ENCODE results near the gene SUCO.
A peak's percentile ranks its signal among the peaks of the same experiment; 100 is the strongest.

SUCO gene

DNA sequence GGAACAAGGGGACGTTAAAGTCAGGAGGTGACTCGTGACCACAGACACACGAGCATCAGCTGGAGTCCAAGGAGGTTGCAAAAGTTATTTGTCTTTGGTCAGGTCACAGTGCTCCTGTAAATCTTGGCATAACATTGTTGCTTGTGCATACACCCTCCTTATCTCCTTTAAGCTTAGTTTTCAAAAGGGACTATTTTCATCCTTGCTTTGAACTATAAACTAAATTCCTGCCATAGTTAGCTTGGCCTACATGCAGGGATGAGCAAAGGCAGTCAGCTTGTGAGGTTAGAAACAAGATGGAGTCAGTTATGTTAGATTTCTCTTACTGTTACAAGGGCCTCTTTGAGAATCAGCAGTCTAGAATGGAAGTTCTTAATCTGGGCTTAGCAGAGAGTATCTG is 97.9 kb downstream of the SUCO start:
- no peak overlapping the region for H3K4me3 Mint-ChIP-seq
- DNase-seq: no peak
- H3K27ac Mint-ChIP-seq: no peak overlapping the region

DNA sequence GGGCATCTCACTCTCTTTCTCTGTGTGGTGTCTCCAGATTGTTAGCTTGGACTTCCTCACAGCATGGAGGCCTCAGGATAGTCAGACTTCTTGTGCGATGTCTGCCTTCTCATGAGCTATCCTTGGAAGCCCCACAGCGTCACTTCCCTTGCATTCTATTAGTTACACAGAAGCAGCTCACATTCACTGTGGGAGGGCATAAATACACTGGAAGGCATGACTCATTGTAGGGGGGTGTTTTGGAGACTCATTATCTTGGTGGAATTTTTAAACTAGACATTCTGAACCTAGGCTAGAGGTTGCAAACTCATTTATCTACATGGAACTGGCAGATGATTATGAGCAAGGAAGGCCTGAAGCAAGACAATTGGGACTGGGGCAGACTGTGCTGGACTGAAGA is 104.6 kb downstream of the SUCO start:
- Mint-ChIP-seq H3K27ac (peak overlapping the region; percentile 84 to 86), H3K4me1 (ENCODE audit: low read depth in 2 of 2) (peaks cover 44 to 52% of the 10 kb centered on the region in 2 donors), H3K4me3 (peak overlapping the region in 1 of 2 donors; percentile 74), H3K27me3 (no peaks in the 10 kb centered on the region), H3K36me3 (ENCODE audit: insufficient read depth) (peaks cover 6% of the 10 kb centered on the region), H3K9me3 (no peaks in the 10 kb centered on the region)
- ATAC-seq (replicated peaks) (no peak), DNase-seq (no peak)

More for the DNA sequence above, 97.9 kb downstream of the SUCO start:
- H3K4me1 Mint-ChIP-seq (ENCODE audit: low read depth in 2 of 2): peaks cover 17 to 31% of the 10 kb centered on the region in 2 donors
- no peaks in the 10 kb centered on the region for H3K9me3 Mint-ChIP-seq
- ATAC-seq (replicated peaks): no peak
- no peaks in the 10 kb centered on the region for H3K36me3 Mint-ChIP-seq (ENCODE audit: insufficient read depth)
- no peaks in the 10 kb centered on the region for H3K27me3 Mint-ChIP-seq

DNA sequence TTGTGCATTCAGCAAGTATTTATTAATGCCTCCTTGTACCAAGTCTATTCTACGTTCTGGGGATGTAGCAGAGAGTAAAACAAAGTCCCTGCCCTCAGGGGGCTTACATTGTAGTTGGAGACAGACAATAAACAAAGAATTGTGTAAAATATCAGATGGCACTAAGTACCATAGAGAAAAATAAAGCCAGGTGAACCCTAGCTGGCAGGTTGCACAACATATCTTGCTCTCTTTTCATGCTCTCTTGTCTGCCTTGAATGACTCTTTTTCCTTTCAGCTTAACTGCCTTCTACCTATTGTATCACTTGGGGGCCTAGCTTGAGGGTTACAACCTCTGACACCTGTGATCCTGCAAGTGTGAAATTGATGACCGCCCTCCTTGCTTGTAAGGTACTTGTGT is 105.3 kb downstream of the SUCO start:
- Mint-ChIP-seq H3K36me3 (ENCODE audit: insufficient read depth) (peaks cover 6% of the 10 kb centered on the region), H3K4me3 (peak overlapping the region; percentile 74 to 83), H3K27me3 (no peaks in the 10 kb centered on the region), H3K4me1 (ENCODE audit: low read depth in 2 of 2) (peaks cover 48 to 56% of the 10 kb centered on the region in 2 donors), H3K9me3 (no peaks in the 10 kb centered on the region), H3K27ac (peak overlapping the region; percentile 84 to 86)
- ATAC-seq (replicated peaks): no peak
- no peak for DNase-seq

DNA sequence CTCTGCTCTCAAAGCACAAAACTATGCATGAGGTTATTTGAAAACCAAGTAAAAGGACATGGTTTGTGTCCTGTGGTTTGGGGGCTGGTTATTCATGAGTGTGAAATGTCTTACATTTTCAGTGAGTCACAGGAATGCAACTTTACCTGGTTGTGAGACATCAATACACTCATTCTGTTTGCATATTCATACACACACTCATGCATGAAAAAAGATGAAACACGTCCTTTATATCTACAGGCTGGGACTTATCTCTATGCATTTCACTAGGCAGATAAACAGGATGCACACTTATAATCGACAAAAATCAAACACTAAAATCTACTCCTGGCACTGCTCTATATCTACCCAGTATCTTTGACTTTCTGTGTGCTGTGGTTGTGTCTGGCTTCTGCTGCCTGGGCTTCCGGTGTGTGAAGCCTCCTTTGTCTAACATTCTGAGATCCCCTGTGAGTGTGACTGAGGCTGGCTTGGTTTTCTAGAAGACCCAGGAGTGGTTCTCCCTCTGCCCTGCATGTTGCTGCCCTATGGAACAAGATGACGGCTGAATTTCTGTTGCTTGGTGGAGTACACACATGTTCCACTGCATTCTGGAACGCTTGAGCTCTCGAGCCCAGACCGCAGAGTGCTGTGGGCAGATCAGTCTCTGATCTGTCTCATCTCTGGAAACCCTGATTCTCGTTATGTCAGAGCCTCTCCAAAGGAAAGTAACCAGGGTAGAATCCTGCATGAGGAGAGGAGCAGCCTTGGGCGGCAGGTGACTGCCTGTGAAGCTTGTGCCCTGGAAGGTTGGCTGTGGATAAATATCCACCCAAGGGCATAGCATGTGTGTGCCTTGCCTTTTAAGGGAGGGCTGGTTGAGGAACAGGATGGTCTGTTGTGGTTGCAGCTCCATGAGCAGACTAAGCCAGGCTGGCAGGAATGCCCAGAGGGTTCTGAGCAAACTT is 106.2 kb downstream of the SUCO start:
- peak overlapping the region; percentile 74 to 83 for H3K4me3 Mint-ChIP-seq

GRCh38 chr1:172640111-172640510 is 107.2 kb downstream of the SUCO start:
- Mint-ChIP-seq H3K36me3 (ENCODE audit: insufficient read depth) (peaks cover 6% of the 10 kb centered on the region), H3K4me3 (peak overlapping the region; percentile 74 to 83), H3K27ac (peak overlapping the region; percentile 84 to 86), H3K27me3 (no peaks in the 10 kb centered on the region), H3K4me1 (ENCODE audit: low read depth in 2 of 2) (peaks cover 65 to 75% of the 10 kb centered on the region in 2 donors), H3K9me3 (no peaks in the 10 kb centered on the region)
- no peak for ATAC-seq (replicated peaks)
- no peak for DNase-seq

More for the DNA sequence above, 106.2 kb downstream of the SUCO start:
- peaks cover 6% of the 10 kb centered on the region for H3K36me3 Mint-ChIP-seq (ENCODE audit: insufficient read depth)
- ATAC-seq (replicated peaks): peak; percentile 81
- peaks cover 57 to 66% of the 10 kb centered on the region in 2 donors for H3K4me1 Mint-ChIP-seq (ENCODE audit: low read depth in 2 of 2)
- H3K27me3 Mint-ChIP-seq: no peaks in the 10 kb centered on the region
- no peaks in the 10 kb centered on the region for H3K9me3 Mint-ChIP-seq
- peak; percentile 39 to 58 (median 50) for DNase-seq
- H3K27ac Mint-ChIP-seq: peak overlapping the region; percentile 84 to 86

DNA sequence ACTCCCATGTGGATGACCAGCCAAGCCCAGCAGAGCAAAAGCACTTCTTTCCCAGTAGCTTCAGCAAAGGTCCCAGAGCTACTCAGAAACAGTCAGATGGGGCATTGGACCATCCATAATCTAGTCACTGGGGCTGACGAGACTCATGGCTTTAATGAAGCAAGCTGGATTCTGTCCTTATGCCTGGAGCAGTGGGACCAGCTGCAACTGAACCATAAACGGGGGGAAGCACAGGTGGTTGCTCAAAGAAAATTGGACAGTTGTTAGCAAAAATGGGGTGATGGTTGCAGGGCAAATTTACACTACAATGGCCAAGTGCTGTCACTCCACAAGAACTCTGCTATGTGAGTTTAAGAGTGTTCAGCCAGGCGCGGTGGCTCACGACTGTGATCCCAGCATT is 108.5 kb downstream of the SUCO start:
- no peak for ATAC-seq (replicated peaks)
- Mint-ChIP-seq H3K27ac (peak overlapping the region in 1 of 2 donors; percentile 59), H3K27me3 (no peaks in the 10 kb centered on the region), H3K4me1 (ENCODE audit: low read depth in 2 of 2) (peaks cover 72 to 85% of the 10 kb centered on the region in 2 donors), H3K9me3 (no peaks in the 10 kb centered on the region), H3K4me3 (no peak overlapping the region), H3K36me3 (ENCODE audit: insufficient read depth) (peaks cover 6% of the 10 kb centered on the region)
- no peak for DNase-seq

DNA sequence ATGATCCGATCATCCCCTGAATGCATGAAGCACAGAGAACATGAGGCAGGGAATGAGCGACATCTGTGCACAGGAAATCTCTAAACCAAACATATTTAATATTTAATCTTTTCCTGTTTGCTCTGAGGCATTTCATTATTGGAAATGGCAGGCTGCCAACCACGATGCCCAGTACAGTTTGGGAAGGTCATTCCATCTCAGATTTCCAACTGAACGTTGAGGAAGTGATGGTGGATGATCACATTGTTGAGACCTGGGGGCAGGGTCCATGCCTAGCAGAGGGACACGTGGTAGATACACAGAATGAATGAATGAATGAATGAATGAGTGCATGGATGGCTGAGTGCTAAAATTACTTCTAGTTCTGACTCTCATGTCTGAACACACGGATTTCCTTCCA is 110.0 kb downstream of the SUCO start:
- ATAC-seq (replicated peaks) (no peak), DNase-seq (no peak)
- H3K9me3 Mint-ChIP-seq: no peaks in the 10 kb centered on the region
- H3K36me3 Mint-ChIP-seq (ENCODE audit: insufficient read depth): peaks cover 6% of the 10 kb centered on the region
- H3K4me1 Mint-ChIP-seq (ENCODE audit: low read depth in 2 of 2): peaks cover 76 to 78% of the 10 kb centered on the region in 2 donors
- no peaks in the 10 kb centered on the region for H3K27me3 Mint-ChIP-seq
- H3K27ac Mint-ChIP-seq: peak overlapping the region; percentile 39 to 51
- H3K4me3 Mint-ChIP-seq: peak overlapping the region; percentile 51 to 57

- Mint-ChIP-seq H3K4me3 (peak overlapping the region; percentile 22 to 55), H3K27ac (peak overlapping the region; percentile 62 to 87), H3K4me1 (ENCODE audit: low read depth in 2 of 2) (peaks cover 52 to 58% of the 10 kb centered on the region in 2 donors), H3K9me3 (no peaks in the 10 kb centered on the region), H3K27me3 (no peaks in the 10 kb centered on the region), H3K36me3 (ENCODE audit: insufficient read depth) (no peaks in the 10 kb centered on the region)
- no peak for DNase-seq
- ATAC-seq (replicated peaks): no peak
These were observed 113.7 kb downstream of the SUCO start for GRCh38 chr1:172646653-172647052.

DNA sequence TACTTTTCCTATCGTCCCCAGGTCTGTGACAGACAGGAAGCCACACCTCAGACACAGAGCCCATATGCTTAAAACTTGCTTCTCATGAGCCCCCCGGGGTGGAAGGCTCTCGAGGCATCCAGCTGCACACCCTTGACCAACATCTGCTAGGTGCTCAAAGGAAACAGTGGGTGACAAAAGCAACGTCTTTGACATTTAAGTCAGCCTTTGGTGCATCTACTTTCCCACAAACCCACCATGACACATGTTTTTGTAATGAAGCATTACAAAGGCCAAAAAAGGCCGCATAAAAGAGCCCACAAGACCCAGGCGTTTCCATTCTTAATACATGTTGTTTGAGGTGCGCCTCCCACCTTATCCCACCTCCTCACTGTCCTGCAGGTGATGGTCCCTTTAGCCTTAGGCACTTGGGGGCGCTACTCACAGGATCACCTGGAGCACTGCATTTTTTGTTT is 114.2 kb downstream of the SUCO start:
- peak; percentile 23 to 55 (median 35) for DNase-seq
- H3K4me1 Mint-ChIP-seq (ENCODE audit: low read depth in 2 of 2): peaks cover 52 to 56% of the 10 kb centered on the region in 2 donors

DNA sequence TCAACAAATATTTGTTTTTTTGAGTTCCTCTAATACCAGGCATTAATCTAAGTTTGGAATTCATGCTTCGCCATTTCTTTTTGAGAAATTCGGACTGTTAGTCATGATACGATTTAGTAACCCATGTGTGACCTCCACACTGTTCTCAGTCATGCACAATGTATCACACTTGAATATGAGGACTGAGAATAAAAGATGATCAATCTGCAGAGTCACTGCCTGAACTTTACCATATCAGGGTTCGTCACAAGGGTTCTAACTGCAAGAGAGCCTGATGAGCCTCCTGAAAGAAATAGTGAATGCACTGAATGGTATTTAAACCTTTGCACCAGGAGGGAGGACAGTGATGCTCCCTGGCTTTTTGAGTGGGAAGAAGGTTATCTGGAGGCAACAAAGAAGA is 115.0 kb downstream of the SUCO start:
- Mint-ChIP-seq H3K9me3 (no peaks in the 10 kb centered on the region), H3K36me3 (ENCODE audit: insufficient read depth) (no peaks in the 10 kb centered on the region), H3K27me3 (no peaks in the 10 kb centered on the region), H3K4me3 (peak overlapping the region in 1 of 2 donors; percentile 55), H3K4me1 (ENCODE audit: low read depth in 2 of 2) (peaks cover 49 to 55% of the 10 kb centered on the region in 2 donors), H3K27ac (peak overlapping the region in 1 of 2 donors; percentile 87)
- no peak for DNase-seq
- ATAC-seq (replicated peaks): no peak

More for the DNA sequence above, 114.2 kb downstream of the SUCO start:
- peak; percentile 82 for ATAC-seq (replicated peaks)
- peak overlapping the region; percentile 47 to 55 for H3K4me3 Mint-ChIP-seq
- H3K27me3 Mint-ChIP-seq: no peaks in the 10 kb centered on the region
- H3K9me3 Mint-ChIP-seq: no peaks in the 10 kb centered on the region
- H3K36me3 Mint-ChIP-seq (ENCODE audit: insufficient read depth): no peaks in the 10 kb centered on the region
- H3K27ac Mint-ChIP-seq: peak overlapping the region; percentile 62 to 87

- DNase-seq (no peak), ATAC-seq (replicated peaks) (no peak)
- H3K27ac Mint-ChIP-seq: no peak overlapping the region
- no peaks in the 10 kb centered on the region for H3K36me3 Mint-ChIP-seq (ENCODE audit: insufficient read depth)
- H3K4me1 Mint-ChIP-seq (ENCODE audit: low read depth in 2 of 2): peaks cover 30 to 38% of the 10 kb centered on the region in 2 donors
- H3K27me3 Mint-ChIP-seq: no peaks in the 10 kb centered on the region
- H3K9me3 Mint-ChIP-seq: no peaks in the 10 kb centered on the region
- no peak overlapping the region for H3K4me3 Mint-ChIP-seq
These were observed 117.7 kb downstream of the SUCO start for GRCh38 chr1:172650474-172651193.

GRCh38 chr1:172653015-172653709 is 120.2 kb downstream of the SUCO start:
- Mint-ChIP-seq H3K36me3 (ENCODE audit: insufficient read depth) (no peaks in the 10 kb centered on the region), H3K27me3 (no peaks in the 10 kb centered on the region), H3K27ac (no peak overlapping the region), H3K9me3 (no peaks in the 10 kb centered on the region), H3K4me3 (no peak overlapping the region), H3K4me1 (ENCODE audit: low read depth in 2 of 2) (peaks cover 14 to 28% of the 10 kb centered on the region in 2 donors)
- ATAC-seq (replicated peaks) (no peak), DNase-seq (no peak)

- ATAC-seq (replicated peaks): no peak
- Mint-ChIP-seq H3K27ac (no peak overlapping the region), H3K4me3 (no peak overlapping the region), H3K4me1 (ENCODE audit: low read depth in 2 of 2) (peaks cover 12 to 23% of the 10 kb centered on the region in 2 donors), H3K27me3 (no peaks in the 10 kb centered on the region), H3K36me3 (ENCODE audit: insufficient read depth) (peaks cover 10% of the 10 kb centered on the region), H3K9me3 (no peaks in the 10 kb centered on the region)
- DNase-seq: no peak
These were observed 121.6 kb downstream of the SUCO start for GRCh38 chr1:172654535-172654934.

Data from effector memory CD8-positive, alpha-beta T cell (primary cell).